GM18909 (cell line): ENCODE measurements around the gene COG8.
"Not testable (repeated sequence)": the region's sequence is repeated elsewhere in the genome, so short reads cannot be mapped to it uniquely, and the experiment has no call there.

ENCODE experiments used
- ATAC-seq: cut with Tn5 transposase; IDR thresholded peaks from one replicate; pipeline ENCODE4 v1.9.1; 2021; ENCODE audit warnings: mild to moderate bottlenecking; ENCODE audit not compliant: unreplicated experiment, poor library complexity

Gene COG8

DNA sequence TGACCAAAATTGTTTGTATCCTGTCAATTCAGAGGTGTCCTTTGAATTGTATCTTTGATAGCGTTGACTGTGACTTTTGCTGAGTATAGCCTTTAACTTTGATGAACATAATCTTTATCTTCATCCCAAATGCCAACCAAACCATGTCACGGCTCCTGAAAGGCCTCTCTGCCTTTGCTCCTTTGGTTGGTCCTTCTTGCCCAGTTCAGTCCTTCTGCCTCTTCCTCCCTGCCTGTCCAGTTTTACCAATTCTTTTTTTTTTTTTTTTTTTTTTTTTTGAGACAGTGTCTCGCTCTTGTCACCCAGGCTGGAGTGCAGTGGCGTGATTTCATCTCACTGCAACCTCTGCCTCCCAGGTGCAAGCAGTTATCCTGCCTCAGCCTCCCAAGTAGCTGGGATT, 41.1 kb downstream of the COG8 start:
- no peak for ATAC-seq

DNA sequence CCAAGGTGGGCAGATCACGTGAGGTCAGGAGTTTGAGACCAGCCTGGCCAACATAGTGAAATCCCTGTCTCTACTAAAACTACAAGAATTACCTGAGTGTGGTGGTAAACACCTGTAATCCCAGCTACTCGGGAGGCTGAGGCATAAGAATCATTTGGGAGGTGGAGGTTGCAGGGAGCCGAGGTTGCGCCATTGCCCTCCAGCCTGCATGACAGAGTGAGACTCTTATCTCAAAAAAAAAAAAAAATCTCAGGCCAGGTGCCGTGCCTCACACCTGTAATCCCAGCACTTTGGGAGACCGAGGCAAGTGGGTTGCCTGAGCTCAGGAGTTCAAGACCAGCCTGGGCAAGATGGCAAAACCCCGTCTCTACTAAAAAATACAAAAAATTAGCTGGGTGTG, 42.6 kb downstream of the COG8 start:
- not testable (repeated sequence) for ATAC-seq

DNA sequence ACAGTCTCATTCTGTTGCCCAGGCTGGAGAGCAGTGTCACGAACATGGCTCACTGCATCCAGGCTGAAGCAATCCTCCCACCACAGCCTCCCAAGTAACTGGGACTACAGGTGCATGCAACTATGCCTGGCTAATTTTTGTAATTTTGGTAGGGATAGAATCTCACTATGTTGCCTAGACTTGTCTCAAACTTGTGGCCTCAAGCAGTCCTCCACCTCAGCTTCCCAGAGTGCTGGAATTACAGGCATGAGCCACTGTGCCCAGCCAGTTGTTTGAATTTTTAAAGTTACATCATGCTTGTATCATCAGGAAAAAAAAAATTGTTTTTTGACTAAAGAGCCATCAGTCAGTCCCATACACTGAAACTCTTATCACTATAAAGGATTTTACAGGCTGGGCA, 45.3 kb downstream of the COG8 start:
- no peak for ATAC-seq

GRCh38 chr16:69293401-69293800, 46.0 kb downstream of the COG8 start:
- no peak for ATAC-seq

DNA sequence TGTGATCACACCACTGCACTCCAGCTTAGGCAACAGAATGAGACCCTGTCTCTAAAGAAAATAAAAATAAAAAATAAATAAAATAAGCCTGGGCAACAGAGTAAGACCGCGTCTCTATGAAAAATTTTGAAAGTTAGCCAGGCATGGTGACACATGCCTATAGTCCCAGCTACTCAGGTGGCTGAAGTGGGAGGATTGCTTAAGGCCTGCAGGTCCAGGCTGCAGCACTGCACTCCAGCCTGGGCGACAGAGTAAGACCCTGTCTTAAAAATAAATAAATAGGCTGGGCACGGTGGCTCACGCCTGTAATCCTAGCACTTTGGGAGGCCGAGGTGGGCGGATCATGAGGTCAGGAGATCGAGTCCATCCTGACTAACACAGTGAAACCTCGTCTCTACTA, 47.7 kb downstream of the COG8 start:
- not testable (repeated sequence) for ATAC-seq

DNA sequence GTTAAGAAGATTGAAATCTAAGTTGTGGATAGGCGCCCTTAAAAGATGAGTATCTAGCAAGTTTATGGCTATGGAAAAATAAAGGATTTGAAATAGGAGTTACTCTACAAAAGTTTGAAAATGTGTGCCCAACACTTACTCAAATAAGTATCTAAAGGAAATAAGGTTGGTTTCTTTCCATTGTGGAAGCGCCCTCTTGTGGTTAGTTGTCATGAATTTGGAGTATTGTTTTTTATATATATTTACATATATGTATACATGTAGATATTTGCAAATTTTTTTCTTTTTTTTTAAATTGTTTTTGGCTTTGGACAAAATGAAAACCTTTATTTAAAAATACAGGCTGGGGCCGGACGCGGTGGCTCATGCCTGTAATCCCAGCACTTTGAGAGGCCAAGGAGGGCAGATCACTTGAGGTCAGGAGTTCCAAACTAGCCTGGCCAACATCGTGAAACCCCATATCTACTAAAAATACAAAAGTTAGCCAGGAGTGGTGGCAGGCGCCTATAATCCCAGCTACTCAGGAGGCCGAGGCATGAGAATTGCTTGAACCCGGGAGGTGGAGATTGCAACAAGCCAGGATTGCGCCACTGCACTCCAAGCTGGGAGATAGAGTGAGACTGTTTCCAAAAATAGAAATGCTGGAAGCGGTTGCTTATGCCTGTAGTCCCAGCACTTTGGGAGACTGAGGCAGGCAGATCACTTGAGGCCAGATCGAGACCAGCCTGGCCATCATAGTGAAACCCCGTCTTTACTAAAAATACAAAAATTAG, 52.2 kb downstream of the COG8 start:
- ATAC-seq: no peak

- ATAC-seq: no peak
Observed at GRCh38 chr16:69285240-69285639, 54.1 kb downstream of the COG8 start.

DNA sequence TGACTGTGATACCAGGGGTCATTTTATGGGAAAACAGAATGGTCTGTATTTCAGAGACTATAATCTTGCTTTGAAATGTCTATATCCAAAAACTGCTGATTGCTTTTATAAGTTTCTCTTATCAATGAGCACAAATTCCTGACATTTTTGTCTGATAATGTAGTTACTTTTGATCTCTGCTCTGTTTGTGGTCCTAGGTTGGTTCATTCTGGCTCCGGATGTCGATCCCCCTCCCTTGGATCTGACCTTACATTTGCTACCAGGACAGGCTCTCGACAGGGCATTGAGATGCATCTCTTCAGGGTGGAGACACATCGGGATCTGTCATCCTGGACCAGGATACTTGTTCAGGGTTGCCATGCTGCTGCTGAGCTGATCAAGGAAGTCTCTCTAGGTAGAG, 55.5 kb downstream of the COG8 start:
- ATAC-seq: no peak

DNA sequence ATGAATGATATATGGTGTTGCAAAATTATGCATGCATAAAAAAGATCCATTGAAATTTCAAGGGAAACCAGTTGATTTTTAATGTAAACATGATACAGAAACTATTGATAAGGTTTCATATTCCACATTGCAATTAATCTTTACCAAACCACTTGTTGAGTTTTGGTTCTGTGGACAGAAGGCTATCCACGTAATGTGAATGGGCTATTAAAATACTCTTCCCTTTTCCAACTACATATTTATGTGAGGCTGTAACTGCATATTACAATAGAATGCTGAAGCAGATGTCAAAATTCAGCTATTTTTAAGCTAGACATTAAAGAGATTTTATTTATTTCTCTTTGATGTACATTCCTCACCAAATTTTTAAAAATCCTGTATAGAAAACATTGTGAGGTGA, 62.0 kb downstream of the COG8 start:
- no peak for ATAC-seq
